Measurements from ENCODE around the gene PRH1. TPM values are rescaled to one million over a fixed set of nuclear protein-coding genes. Genes with fewer than 3 reads are reported as not detected.

Gene PRH1
- total RNA-seq, result 10 to 100 TPM; 17.5 to 39.8 (median 34.3) TPM

DNA sequence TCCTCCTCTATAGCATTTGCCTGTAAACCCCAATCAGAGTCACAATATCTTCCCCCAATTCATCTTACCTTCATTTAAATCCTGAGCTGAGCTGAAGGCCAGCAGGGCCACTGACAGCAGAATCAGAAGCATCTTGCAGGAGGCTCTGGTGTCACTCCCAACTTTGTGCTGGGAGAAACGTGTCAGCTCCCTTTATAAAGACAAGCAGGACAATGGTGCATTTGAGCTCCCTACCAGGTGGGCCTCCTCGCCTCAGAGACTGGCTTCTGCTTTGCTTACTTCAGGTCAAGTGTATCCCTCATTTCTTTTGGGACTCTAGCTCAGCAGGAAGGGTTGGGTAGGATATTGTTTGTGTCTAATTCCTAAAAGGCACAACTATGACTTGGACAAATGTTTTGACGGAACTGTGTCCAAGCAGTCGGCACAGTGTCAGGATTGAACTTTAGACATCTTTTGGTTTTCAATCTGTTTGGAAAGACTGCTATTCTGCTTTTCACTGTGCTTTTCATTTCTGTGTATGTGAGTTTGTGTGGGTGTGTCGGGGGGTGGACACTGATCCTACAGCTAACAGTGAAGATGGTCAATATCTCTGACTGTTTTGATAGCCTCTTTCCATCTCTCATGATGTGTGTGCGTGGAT is at the start of gene PRH1:
Gene PRH1, minus strand, starts transcription at position 170 of the 640 bp plus-strand sequence. Its CDS starts 38 bp downstream, at position 132.
- TF ChIP-seq, protein P1, sequence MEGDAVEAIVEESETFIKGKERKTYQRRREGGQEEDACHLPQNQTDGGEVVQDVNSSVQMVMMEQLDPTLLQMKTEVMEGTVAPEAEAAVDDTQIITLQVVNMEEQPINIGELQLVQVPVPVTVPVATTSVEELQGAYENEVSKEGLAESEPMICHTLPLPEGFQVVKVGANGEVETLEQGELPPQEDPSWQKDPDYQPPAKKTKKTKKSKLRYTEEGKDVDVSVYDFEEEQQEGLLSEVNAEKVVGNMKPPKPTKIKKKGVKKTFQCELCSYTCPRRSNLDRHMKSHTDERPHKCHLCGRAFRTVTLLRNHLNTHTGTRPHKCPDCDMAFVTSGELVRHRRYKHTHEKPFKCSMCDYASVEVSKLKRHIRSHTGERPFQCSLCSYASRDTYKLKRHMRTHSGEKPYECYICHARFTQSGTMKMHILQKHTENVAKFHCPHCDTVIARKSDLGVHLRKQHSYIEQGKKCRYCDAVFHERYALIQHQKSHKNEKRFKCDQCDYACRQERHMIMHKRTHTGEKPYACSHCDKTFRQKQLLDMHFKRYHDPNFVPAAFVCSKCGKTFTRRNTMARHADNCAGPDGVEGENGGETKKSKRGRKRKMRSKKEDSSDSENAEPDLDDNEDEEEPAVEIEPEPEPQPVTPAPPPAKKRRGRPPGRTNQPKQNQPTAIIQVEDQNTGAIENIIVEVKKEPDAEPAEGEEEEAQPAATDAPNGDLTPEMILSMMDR (IDR thresholded peaks at IDR 0.05; ENCODE audit: low read depth), result no peak

GRCh38 chr12:10928746-10929286 is 44.8 kb upstream of the PRH1 start, which contains the start of gene PRH2:
Gene PRH2, plus strand, starts transcription at chr12:10929236. Its CDS starts 38 bp downstream, at chr12:10929274.
- TF ChIP-seq, protein P1 (IDR thresholded peaks at IDR 0.05; ENCODE audit: low read depth), result no peak

GRCh38 chr12:10926269-10926668 is 42.2 kb upstream of the PRH1 start:
- TF ChIP-seq, protein P1 (IDR thresholded peaks at IDR 0.05; ENCODE audit: low read depth), result no peak

DNA sequence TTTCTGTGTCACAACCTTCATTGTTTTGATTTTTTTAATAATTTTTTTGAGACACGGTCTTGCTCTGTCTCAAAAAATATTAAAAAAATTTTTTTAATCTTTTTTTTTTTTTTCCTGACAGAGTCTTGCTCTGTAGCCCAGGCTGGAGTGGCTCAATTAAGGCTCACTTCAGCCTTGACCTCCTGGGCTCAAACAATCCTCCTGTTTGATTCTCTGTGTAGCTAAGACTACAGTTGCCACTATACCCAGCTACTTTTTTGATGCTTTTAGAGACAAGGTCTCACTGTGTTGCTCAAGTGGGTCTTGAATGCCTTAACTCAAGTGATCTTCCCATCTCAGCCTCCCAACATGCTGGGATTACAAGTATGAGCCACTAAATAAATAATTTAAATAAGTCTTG is 35.8 kb upstream of the PRH1 start:
- TF ChIP-seq, protein P1 (IDR thresholded peaks at IDR 0.05; ENCODE audit: low read depth), result no peak

DNA sequence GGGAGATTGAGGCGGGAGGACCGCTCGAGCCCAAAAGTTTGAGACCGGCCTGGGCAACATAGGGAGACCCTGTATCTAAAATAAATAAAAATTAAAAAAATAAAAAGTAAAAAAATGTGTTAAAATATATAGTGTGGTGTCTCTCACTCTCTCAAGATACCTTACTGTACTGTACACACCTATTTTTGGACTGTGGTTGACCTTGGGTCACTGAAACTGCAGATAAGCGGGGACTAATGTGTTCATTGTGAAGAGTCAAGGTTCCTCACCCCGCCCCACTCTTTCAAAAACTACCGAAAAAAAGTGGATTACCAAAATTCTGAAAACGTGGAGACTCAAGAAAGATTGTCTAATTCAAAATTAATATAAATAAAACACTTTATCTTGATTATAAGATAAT is 26.3 kb upstream of the PRH1 start:
- TF ChIP-seq, protein P1 (IDR thresholded peaks at IDR 0.05; ENCODE audit: low read depth), result no peak

GRCh38 chr12:10909462-10909861 is 25.4 kb upstream of the PRH1 start, which contains the start of gene TAS2R13:
Gene TAS2R13, minus strand, starts transcription at chr12:10909562. Its CDS starts 264 bp downstream, at chr12:10909298.
- TF ChIP-seq, protein P1 (IDR thresholded peaks at IDR 0.05; ENCODE audit: low read depth), result no peak

DNA sequence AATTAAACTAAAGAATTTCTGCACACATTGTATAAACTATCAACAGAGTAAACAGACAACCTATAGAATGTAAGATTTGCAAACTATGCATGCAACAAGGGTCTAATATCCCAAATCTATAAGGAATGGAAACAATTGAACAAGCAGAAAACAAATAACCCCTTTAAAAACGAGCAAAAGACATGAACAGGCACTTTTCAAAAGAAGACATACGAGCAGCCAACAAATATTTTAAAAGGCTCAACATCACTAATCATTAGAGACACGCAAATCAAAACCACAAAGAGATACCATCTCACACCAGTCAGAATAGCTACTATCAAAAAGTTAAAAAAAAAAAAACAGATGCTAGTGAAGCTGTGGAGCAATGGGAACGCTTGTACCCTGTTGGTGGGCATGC is 20.6 kb upstream of the PRH1 start:
- TF ChIP-seq, protein P1 (IDR thresholded peaks at IDR 0.05; ENCODE audit: low read depth), result no peak

Measured in subcutaneous adipose tissue (tissue), 4 donors.